OCI-LY3 (cell line): ENCODE measurements around the gene ADSS1.

Experiments used
- EZH2phosphoT487 ChIP-seq: fragments of 200-600 bp; shearing (Covaris generic); IDR thresholded peaks from 2 replicates; pipeline ENCODE4 v1.6.1; 2018; ENCODE audit warnings: antibody characterized with exemption, mixed run types, low read depth
- TF ChIP-seq, protein P1 (sequence below): fragments of 200-600, 300-600 bp; sonication (generic); IDR thresholded peaks from 2 replicates; pipeline ENCODE4 v1.5.1; 2014; ENCODE audit warnings: antibody characterized with exemption, low read length, low read depth

DNA sequence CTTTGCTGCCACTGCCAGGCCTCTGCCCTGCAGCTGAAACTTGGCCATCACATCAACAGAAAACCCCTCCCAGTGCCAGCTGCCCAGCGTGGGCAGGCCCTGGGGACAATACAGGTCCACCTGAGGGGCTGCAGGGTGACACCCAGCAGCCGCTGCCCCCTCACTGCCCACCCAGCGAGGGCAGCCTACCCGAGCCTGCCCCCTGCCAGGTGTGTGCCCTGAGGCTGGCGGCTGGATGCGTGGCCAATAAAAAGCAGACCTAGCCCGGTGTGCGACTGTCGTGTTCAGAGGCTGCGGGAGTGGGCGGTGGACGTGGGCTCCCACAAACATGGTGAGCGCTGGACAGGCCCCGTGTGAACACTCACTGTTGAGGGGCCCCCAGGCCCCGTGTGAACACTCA is 4.7 kb upstream of the ADSS1 start:
- TF ChIP-seq, protein P1, sequence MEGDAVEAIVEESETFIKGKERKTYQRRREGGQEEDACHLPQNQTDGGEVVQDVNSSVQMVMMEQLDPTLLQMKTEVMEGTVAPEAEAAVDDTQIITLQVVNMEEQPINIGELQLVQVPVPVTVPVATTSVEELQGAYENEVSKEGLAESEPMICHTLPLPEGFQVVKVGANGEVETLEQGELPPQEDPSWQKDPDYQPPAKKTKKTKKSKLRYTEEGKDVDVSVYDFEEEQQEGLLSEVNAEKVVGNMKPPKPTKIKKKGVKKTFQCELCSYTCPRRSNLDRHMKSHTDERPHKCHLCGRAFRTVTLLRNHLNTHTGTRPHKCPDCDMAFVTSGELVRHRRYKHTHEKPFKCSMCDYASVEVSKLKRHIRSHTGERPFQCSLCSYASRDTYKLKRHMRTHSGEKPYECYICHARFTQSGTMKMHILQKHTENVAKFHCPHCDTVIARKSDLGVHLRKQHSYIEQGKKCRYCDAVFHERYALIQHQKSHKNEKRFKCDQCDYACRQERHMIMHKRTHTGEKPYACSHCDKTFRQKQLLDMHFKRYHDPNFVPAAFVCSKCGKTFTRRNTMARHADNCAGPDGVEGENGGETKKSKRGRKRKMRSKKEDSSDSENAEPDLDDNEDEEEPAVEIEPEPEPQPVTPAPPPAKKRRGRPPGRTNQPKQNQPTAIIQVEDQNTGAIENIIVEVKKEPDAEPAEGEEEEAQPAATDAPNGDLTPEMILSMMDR, result no peak
- TF ChIP-seq EZH2phosphoT487, result no peak
